ENCODE results near the gene PAGE4. TPM values are rescaled to one million over a fixed set of nuclear protein-coding genes. Genes with fewer than 3 reads are reported as not detected.

Gene PAGE4
- total and polyA plus RNA-seq, 4 donors, result not detected

- Histone ChIP-seq H3K27me3 (ENCODE audit: control insufficient read depth in 4 of 4, insufficient read depth in 4 of 4, low read length in 3 of 4) (peaks cover 0 to 3% (median 0%) of the 10 kb centered on the region in 4 donors), H3K9ac (ENCODE audit: low read depth in 1 of 2, low read length in 2 of 2) (no peak overlapping the region), H3K9me3 (ENCODE audit: control insufficient read depth in 4 of 4, low read length in 3 of 4) (peaks cover 0 to 4% (median under 1%) of the 10 kb centered on the region in 4 donors), H3K4me3 (ENCODE audit: low read depth in 1 of 3, low read length in 3 of 3) (no peak overlapping the region), H3K36me3 (ENCODE audit: control insufficient read depth in 4 of 4, insufficient read depth in 3 of 4, low read depth in 1 of 4, low read length in 3 of 4) (no peaks in the 10 kb centered on the region), H3K4me1 (ENCODE audit: control insufficient read depth in 4 of 4, insufficient read depth in 4 of 4, low read length in 3 of 4) (no peaks in the 10 kb centered on the region), H3K27ac (ENCODE audit: low read depth in 1 of 2, low read length in 2 of 2) (no peak overlapping the region)
- TF ChIP-seq ZBTB33 (IDR thresholded peaks at IDR 0.05) (no peak), SP1 (IDR thresholded peaks at IDR 0.05) (no peak), FOXA1 (IDR thresholded peaks at IDR 0.05) (no peak), HNF4A (conservative IDR thresholded peaks at IDR 0.05) (no peak), HNF4G (IDR thresholded peaks at IDR 0.05) (no peak), NR2F2 (IDR thresholded peaks at IDR 0.05) (no peak), ATF3 (IDR thresholded peaks at IDR 0.05) (no peak), REST (IDR thresholded peaks at IDR 0.05) (no peak), YY1 (IDR thresholded peaks at IDR 0.05) (no peak), JUND (IDR thresholded peaks at IDR 0.05) (no peak), EGR1 (IDR thresholded peaks at IDR 0.05; ENCODE audit: low read depth in 2 of 2) (no peak), TAF1 (conservative IDR thresholded peaks at IDR 0.05) (no peak), CTCF (IDR thresholded peaks at IDR 0.05; ENCODE audit: low read depth, low read length, missing input control) (no peak), GABPA (IDR thresholded peaks at IDR 0.05 in 1 of 2, conservative IDR thresholded peaks at IDR 0.05 in 1 of 2) (no peak), MAX (IDR thresholded peaks at IDR 0.05) (no peak), FOXA2 (IDR thresholded peaks at IDR 0.05) (no peak), RAD21 (IDR thresholded peaks at IDR 0.05) (no peak), RXRA (IDR thresholded peaks at IDR 0.05) (no peak)
- DNase-seq (ENCODE audit: low spot score), result no peak
- 85% methylated on average over 3 of the region's 3 CpGs for WGBS
Observed at GRCh38 chrX:49848275-49848674, 19.2 kb downstream of the PAGE4 start.
